ENCODE measurements around the gene RAB5A. TPM values are rescaled to one million over a fixed set of nuclear protein-coding genes. Genes with fewer than 3 reads are reported as not detected.
A peak's percentile ranks its signal among the peaks of the same experiment; 100 is the strongest.

RAB5A gene
- total RNA-seq, 2 donors from 2014 or later = 39.7 to 40.6 TPM

DNA sequence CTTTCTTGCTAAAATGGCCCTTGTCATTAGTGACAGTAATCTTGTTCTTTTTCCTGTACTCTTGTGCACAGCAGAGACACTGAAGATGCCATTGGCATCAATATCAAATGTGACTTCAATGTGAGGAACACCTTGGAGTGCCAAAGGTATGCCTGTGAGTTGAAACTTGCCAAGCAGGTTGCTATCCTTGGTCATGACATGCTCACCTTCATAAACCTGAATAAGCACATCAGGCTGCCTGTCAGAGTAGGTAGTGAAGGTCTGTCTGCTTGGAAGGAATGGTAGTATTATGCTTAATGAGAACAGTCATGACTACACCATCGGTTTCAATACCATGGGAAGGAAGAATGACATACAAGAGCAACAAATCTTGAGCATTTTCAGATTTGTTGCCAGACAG is 6.3 kb upstream of the RAB5A start:
- no peaks in the 10 kb centered on the region for H3K9me3 ChIP-seq
- H3K27ac ChIP-seq = no peak overlapping the region
- no peaks in the 10 kb centered on the region for H3K4me1 ChIP-seq
- H3K4me3 ChIP-seq = no peak overlapping the region
- TF ChIP-seq, protein P1, sequence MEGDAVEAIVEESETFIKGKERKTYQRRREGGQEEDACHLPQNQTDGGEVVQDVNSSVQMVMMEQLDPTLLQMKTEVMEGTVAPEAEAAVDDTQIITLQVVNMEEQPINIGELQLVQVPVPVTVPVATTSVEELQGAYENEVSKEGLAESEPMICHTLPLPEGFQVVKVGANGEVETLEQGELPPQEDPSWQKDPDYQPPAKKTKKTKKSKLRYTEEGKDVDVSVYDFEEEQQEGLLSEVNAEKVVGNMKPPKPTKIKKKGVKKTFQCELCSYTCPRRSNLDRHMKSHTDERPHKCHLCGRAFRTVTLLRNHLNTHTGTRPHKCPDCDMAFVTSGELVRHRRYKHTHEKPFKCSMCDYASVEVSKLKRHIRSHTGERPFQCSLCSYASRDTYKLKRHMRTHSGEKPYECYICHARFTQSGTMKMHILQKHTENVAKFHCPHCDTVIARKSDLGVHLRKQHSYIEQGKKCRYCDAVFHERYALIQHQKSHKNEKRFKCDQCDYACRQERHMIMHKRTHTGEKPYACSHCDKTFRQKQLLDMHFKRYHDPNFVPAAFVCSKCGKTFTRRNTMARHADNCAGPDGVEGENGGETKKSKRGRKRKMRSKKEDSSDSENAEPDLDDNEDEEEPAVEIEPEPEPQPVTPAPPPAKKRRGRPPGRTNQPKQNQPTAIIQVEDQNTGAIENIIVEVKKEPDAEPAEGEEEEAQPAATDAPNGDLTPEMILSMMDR (IDR thresholded peaks at IDR 0.05) = no peak
- H3K36me3 ChIP-seq = no peaks in the 10 kb centered on the region
- DNase-seq (ENCODE audit: low spot score) = no peak
- H3K27me3 ChIP-seq = no peaks in the 10 kb centered on the region

DNA sequence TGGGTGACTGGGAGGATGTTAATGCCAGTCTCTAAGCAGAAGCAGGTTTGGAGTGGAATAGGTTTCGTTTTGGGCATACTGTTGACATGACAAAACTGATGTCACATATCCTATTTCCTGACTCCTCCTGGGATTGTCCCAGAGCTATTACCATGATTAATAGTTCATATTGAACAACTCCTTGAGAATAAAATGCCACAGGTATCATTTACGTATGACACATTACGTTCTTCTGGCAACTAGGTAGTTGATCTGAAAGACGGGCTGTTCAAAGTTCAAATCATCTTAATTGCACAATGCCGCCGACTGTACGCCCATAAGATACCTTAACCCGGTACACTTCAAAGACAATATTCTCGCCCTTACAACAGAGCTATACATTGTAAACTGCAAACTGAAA is 1.4 kb upstream of the RAB5A start:
- Histone ChIP-seq H3K4me1 (peaks cover 0 to 30% of the 10 kb centered on the region in 2 donors), H3K27ac (no peak overlapping the region), H3K36me3 (no peaks in the 10 kb centered on the region), H3K9me3 (no peaks in the 10 kb centered on the region), H3K27me3 (no peaks in the 10 kb centered on the region), H3K4me3 (no peak overlapping the region)
- TF ChIP-seq, protein P1 (IDR thresholded peaks at IDR 0.05) = no peak
- DNase-seq (ENCODE audit: low spot score) = no peak

DNA sequence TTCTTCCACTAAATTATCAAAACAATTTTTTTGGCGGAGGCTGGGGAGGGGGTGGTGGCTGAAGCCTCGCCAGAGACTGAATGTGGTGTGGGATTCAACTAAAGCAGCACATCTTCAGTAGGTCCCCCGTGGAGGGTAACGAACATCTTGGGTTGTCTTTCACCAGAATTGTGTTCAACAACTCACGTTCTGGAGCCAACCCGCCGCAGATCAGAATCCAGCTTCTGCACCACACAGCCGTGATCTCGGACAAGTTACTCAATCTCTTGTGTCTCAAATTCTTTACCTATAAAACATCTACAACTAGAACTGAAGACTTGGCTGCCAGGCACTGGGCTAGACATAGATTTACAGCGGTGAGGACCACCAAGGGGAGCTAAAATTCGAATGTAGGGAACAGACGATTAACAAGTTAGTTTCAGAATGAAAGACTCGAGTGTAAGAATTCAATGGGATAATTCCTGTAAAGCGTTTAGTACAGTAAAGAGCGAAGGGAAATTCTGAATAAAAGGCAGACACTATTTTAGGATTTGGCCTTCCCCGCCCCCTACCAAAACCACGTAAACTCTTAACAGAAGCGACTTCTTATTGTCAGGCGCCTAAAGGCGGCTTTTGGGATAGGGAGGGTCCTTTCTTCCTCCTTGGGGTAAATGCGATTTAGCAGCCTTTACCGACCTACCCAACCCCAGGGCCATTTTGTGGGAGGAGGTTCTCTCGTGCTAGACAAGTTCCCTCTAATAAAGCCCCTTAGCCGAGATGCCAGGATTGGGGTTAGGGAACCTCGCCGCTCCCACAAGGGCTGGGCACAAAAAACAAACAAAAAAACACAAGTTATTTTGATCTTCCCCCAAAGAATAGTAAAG is 697 bp upstream of the RAB5A start:
- TF ChIP-seq, protein P1 (IDR thresholded peaks at IDR 0.05) = no peak
- peaks cover 5% of the 10 kb centered on the region for H3K36me3 ChIP-seq
- no peaks in the 10 kb centered on the region for H3K27me3 ChIP-seq
- no peaks in the 10 kb centered on the region for H3K9me3 ChIP-seq
- no peak for DNase-seq (ENCODE audit: low spot score)
- H3K4me1 ChIP-seq = peaks cover 0 to 30% of the 10 kb centered on the region in 2 donors
- H3K27ac ChIP-seq = peak overlapping the region; percentile 94 to 99
- H3K4me3 ChIP-seq = peak overlapping the region; percentile 88 to 98

DNA sequence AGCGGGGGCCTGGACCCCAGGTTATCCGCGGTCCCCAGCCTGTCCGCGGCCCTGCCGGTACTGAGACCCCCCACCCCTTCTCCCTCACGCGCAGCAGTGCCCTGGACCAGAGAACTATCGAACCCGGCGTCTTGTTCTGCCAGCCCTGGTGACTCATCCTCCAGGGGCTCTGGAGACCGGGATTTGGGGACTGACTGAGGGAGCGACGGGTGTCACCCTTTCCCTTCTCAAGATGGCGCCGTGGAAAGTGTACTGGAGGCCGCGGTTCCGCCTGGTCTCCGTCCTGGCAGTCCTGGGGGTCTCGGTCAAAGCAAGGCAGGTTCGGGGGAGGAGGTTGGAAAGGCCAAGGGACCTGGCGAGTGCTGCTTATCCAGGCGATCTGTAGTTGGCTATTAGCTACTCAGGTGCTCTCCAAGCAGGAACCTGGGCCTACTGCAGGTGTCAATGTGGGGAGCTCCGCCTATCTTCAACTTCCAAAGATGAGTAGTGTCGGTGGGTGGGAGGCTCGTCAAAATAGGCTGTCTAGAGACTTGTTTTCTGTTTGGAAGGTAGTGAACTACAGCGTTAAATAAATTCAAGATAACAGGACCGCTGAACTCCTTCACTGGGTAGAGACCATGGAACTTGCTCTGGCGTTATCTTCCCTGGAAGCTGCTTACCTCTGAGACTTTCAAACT is 790 bp downstream of the RAB5A start:
- peaks cover 0 to 39% of the 10 kb centered on the region in 2 donors for H3K4me1 ChIP-seq

DNA sequence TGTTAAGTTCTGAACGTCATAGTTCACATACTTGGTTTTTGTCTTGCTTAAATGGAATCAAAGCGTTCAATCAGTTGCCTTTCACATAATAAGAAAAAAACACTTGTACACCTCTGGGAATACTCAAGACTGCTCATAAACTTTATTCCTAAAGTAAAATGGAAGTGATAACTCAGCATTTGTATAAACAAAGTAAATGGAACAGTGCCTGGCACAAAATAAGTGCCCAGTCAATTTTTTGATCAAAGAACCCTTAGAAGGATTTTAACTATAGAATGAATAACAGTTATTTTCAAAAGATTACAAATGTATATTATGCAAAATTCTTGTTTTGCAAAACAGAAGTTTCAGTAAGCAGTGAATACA is 1.3 kb downstream of the RAB5A start:
- TF ChIP-seq, protein P1 (IDR thresholded peaks at IDR 0.05) = no peak
- H3K9me3 ChIP-seq = no peaks in the 10 kb centered on the region
- H3K27ac ChIP-seq = peak overlapping the region; percentile 94 to 99
- peaks cover 11% of the 10 kb centered on the region for H3K36me3 ChIP-seq
- DNase-seq (ENCODE audit: low spot score) = no peak
- peak overlapping the region; percentile 88 to 98 for H3K4me3 ChIP-seq
- peaks cover 0 to 44% of the 10 kb centered on the region in 2 donors for H3K4me1 ChIP-seq
- no peaks in the 10 kb centered on the region for H3K27me3 ChIP-seq

More for the DNA sequence above, 790 bp downstream of the RAB5A start:
- H3K9me3 ChIP-seq = no peaks in the 10 kb centered on the region
- H3K27ac ChIP-seq = peak overlapping the region; percentile 94 to 99
- peak overlapping the region; percentile 88 to 98 for H3K4me3 ChIP-seq
- TF ChIP-seq, protein P1 (IDR thresholded peaks at IDR 0.05) = no peak
- no peaks in the 10 kb centered on the region for H3K27me3 ChIP-seq
- DNase-seq (ENCODE audit: low spot score) = peak; percentile 66
- peaks cover 11% of the 10 kb centered on the region for H3K36me3 ChIP-seq

All from right atrium auricular region (tissue), 2 donors.